ENCODE results near the gene RHBDF2.

Gene RHBDF2

GRCh38 chr17:76546556-76547182, 45.4 kb upstream of the RHBDF2 start:
- Histone ChIP-seq H3K9ac (ENCODE audit: low read length) (no peak overlapping the region), H3K4me1 (ENCODE audit: low read length) (no peaks in the 10 kb centered on the region), H3K4me3 (ENCODE audit: low read length) (no peak overlapping the region), H3K27ac (ENCODE audit: low read length) (no peak overlapping the region), H3K27me3 (replicated peaks; ENCODE audit: insufficient read depth, low read length) (peaks cover 42% of the 10 kb centered on the region), H4K20me1 (ENCODE audit: insufficient read depth, low read length) (no peaks in the 10 kb centered on the region), H3F3A (ENCODE audit: insufficient read depth, low read length) (no peaks in the 10 kb centered on the region), H3K9me2 (replicated peaks; ENCODE audit: insufficient read depth, low read length) (no peaks in the 10 kb centered on the region), H2AFZ (ENCODE audit: low read length) (no peak overlapping the region), H3K36me3 (replicated peaks; ENCODE audit: insufficient read depth, low read length) (no peaks in the 10 kb centered on the region), H3K4me2 (ENCODE audit: low read depth, low read length) (no peak overlapping the region), H3K79me2 (ENCODE audit: low read length) (no peaks in the 10 kb centered on the region), H3K9me3 (replicated peaks; ENCODE audit: insufficient read depth, low read length) (no peaks in the 10 kb centered on the region)
- no peak for DNase-seq
- TF ChIP-seq CTCF (IDR thresholded peaks at IDR 0.05; ENCODE audit: low read length) (no peak), EZH2 (optimal IDR thresholded peaks at IDR 0.05; ENCODE audit: low read depth, low read length) (no peak), EZH2phosphoT487 (IDR thresholded peaks at IDR 0.05; ENCODE audit: low read length) (no peak)

DNA sequence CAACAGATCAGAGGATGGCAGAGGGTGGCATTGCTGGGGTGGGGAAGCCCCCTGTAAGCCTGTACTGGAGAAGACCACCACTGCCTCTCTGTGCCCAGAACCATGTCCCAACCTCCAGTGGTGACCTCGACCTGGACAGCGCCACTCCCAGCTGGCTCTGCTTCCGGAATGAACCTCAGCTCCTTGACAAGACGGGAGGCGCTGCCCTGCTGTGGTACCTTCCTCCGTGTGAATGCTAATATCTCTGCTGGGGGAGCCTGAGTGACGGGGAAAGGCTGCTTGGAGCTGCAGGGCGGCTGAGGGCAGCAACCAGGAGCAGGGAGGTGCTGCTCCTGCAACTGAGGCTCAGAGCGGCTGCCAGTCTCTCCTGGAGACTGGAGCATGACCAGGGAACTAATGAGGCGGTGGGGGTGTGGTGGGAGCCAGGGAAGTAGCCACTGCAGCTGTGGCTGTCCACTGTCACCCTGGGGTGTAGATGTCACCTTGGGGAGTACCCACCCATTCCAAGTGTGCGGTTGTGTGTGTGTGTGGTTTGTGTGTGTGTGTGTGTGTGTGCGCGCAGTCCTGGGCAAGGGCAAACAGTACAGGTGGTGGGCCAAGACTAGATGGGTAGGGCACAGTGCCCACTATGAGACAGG, 44.8 kb upstream of the RHBDF2 start:
- H3F3A ChIP-seq (ENCODE audit: insufficient read depth, low read length) = no peaks in the 10 kb centered on the region
- H3K4me2 ChIP-seq (ENCODE audit: low read depth, low read length) = no peak overlapping the region
- TF ChIP-seq CTCF (IDR thresholded peaks at IDR 0.05; ENCODE audit: low read length) (no peak), EZH2 (optimal IDR thresholded peaks at IDR 0.05; ENCODE audit: low read depth, low read length) (no peak), EZH2phosphoT487 (IDR thresholded peaks at IDR 0.05; ENCODE audit: low read length) (no peak)
- H3K9me2 ChIP-seq (replicated peaks; ENCODE audit: insufficient read depth, low read length) = no peaks in the 10 kb centered on the region
- no peak overlapping the region for H3K27ac ChIP-seq (ENCODE audit: low read length)
- DNase-seq = no peak
- no peaks in the 10 kb centered on the region for H3K79me2 ChIP-seq (ENCODE audit: low read length)
- no peaks in the 10 kb centered on the region for H3K9me3 ChIP-seq (replicated peaks; ENCODE audit: insufficient read depth, low read length)
- H3K9ac ChIP-seq (ENCODE audit: low read length) = no peak overlapping the region
- no peaks in the 10 kb centered on the region for H3K4me1 ChIP-seq (ENCODE audit: low read length)
- H3K4me3 ChIP-seq (ENCODE audit: low read length) = no peak overlapping the region
- no peaks in the 10 kb centered on the region for H3K36me3 ChIP-seq (replicated peaks; ENCODE audit: insufficient read depth, low read length)
- H4K20me1 ChIP-seq (ENCODE audit: insufficient read depth, low read length) = no peaks in the 10 kb centered on the region
- H3K27me3 ChIP-seq (replicated peaks; ENCODE audit: insufficient read depth, low read length) = peaks cover 45% of the 10 kb centered on the region
- no peak overlapping the region for H2AFZ ChIP-seq (ENCODE audit: low read length)

- no peaks in the 10 kb centered on the region for H3K36me3 ChIP-seq (replicated peaks; ENCODE audit: insufficient read depth, low read length)
- H3K4me2 ChIP-seq (ENCODE audit: low read depth, low read length) = no peak overlapping the region
- H3K4me1 ChIP-seq (ENCODE audit: low read length) = no peaks in the 10 kb centered on the region
- no peaks in the 10 kb centered on the region for H3K9me2 ChIP-seq (replicated peaks; ENCODE audit: insufficient read depth, low read length)
- H4K20me1 ChIP-seq (ENCODE audit: insufficient read depth, low read length) = no peaks in the 10 kb centered on the region
- H3K27me3 ChIP-seq (replicated peaks; ENCODE audit: insufficient read depth, low read length) = peaks cover 47% of the 10 kb centered on the region
- no peak for TF ChIP-seq EZH2phosphoT487 (IDR thresholded peaks at IDR 0.05; ENCODE audit: low read length)
- TF ChIP-seq CTCF (IDR thresholded peaks at IDR 0.05; ENCODE audit: low read length) = no peak
- TF ChIP-seq EZH2 (optimal IDR thresholded peaks at IDR 0.05; ENCODE audit: low read depth, low read length) = no peak
- no peak overlapping the region for H3K4me3 ChIP-seq (ENCODE audit: low read length)
- DNase-seq = no peak
- H3F3A ChIP-seq (ENCODE audit: insufficient read depth, low read length) = no peaks in the 10 kb centered on the region
- H3K79me2 ChIP-seq (ENCODE audit: low read length) = no peaks in the 10 kb centered on the region
- no peak overlapping the region for H2AFZ ChIP-seq (ENCODE audit: low read length)
- no peak overlapping the region for H3K27ac ChIP-seq (ENCODE audit: low read length)
- no peak overlapping the region for H3K9ac ChIP-seq (ENCODE audit: low read length)
- no peaks in the 10 kb centered on the region for H3K9me3 ChIP-seq (replicated peaks; ENCODE audit: insufficient read depth, low read length)
Observed at GRCh38 chr17:76544546-76545365, 43.5 kb upstream of the RHBDF2 start.

All from MM.1S (cell line).